CD4-positive, alpha-beta T cell treated with Interleukin-15 for 1 hour (primary cell): Measurements from ENCODE around the gene ALG14.
"Not testable (repeated sequence)": the region's sequence is repeated elsewhere in the genome, so short reads cannot be mapped to it uniquely, and the experiment has no call there.

ENCODE experiments used
- DNase-seq: peaks from one replicate; pipeline ENCODE4 v3.0.0-alpha.2; 2020

Gene ALG14

GRCh38 chr1:95072532-95073419 is at the start of gene ALG14:
Gene ALG14, minus strand, starts transcription at chr1:95072951. Its CDS starts 53 bp downstream, at chr1:95072898.
- DNase-seq = peak; percentile 90

- DNase-seq = no peak
These were observed 49.5 kb upstream of the ALG14 start for GRCh38 chr1:95122151-95122697.

GRCh38 chr1:95119273-95119672 is 46.5 kb upstream of the ALG14 start:
- no peak for DNase-seq

- DNase-seq = no peak
These were observed 46.0 kb upstream of the ALG14 start for GRCh38 chr1:95118710-95119109.

- no peak for DNase-seq
These were observed 45.3 kb upstream of the ALG14 start for GRCh38 chr1:95118067-95118499.

GRCh38 chr1:95117207-95118066 is 44.7 kb upstream of the ALG14 start, which contains the start of gene TLCD4:
Gene TLCD4, plus strand, starts transcription at chr1:95117355. Its CDS starts 26,547 bp downstream, at chr1:95143902.
- DNase-seq = peak; percentile 26

GRCh38 chr1:95116580-95117206 is 43.9 kb upstream of the ALG14 start:
- peak; percentile 48 for DNase-seq

- no peak for DNase-seq
These were observed 43.0 kb upstream of the ALG14 start for GRCh38 chr1:95115708-95116137.

GRCh38 chr1:95113684-95114083 is 40.9 kb upstream of the ALG14 start:
- DNase-seq = no peak

- no peak for DNase-seq
These were observed 38.3 kb upstream of the ALG14 start for GRCh38 chr1:95111014-95111413.

- DNase-seq = no peak
These were observed 36.0 kb upstream of the ALG14 start for GRCh38 chr1:95108792-95109191.

GRCh38 chr1:95098196-95098595 is 25.4 kb upstream of the ALG14 start:
- no peak for DNase-seq

- DNase-seq = no peak
These were observed 24.7 kb upstream of the ALG14 start for GRCh38 chr1:95097426-95097825.

- DNase-seq = no peak
These were observed 23.6 kb upstream of the ALG14 start for GRCh38 chr1:95096218-95096841.

GRCh38 chr1:95095833-95096217 is 23.1 kb upstream of the ALG14 start:
- no peak for DNase-seq

GRCh38 chr1:95094923-95095322 is 22.2 kb upstream of the ALG14 start:
- DNase-seq = no peak

GRCh38 chr1:95093296-95093695 is 20.5 kb upstream of the ALG14 start:
- no peak for DNase-seq

- not testable (repeated sequence) for DNase-seq
These were observed 20.1 kb upstream of the ALG14 start for GRCh38 chr1:95092891-95093290.

GRCh38 chr1:95091290-95091689 is 18.5 kb upstream of the ALG14 start:
- DNase-seq = not testable (repeated sequence)

GRCh38 chr1:95089650-95090287 is 17.0 kb upstream of the ALG14 start:
- DNase-seq = no peak

GRCh38 chr1:95088303-95088702 is 15.6 kb upstream of the ALG14 start:
- DNase-seq = no peak
